ENCODE results near the gene TAS1R1.
"Not testable (repeated sequence)": the region's sequence is repeated elsewhere in the genome, so short reads cannot be mapped to it uniquely, and the experiment has no call there.

The TAS1R1 gene

DNA sequence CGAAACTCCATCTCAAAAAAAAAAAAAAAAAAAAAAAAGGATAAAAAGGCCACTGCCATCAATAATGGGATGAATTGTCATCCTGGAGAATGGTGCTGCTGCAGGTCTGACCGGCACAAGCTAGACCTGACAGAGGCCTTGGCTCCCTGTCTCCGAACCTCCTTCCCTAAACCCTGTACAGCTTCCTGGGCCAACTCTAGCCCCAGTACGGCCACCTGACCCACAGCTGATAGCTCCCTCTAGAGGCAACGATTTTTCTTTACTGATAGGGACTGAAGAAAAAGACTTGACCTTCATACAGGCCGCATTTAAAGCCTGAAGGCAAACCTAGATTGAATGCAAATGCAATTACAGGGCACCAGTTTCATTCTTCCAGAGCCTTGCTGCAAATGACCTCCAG is 31.5 kb upstream of the TAS1R1 start:
- no peak for DNase-seq

DNA sequence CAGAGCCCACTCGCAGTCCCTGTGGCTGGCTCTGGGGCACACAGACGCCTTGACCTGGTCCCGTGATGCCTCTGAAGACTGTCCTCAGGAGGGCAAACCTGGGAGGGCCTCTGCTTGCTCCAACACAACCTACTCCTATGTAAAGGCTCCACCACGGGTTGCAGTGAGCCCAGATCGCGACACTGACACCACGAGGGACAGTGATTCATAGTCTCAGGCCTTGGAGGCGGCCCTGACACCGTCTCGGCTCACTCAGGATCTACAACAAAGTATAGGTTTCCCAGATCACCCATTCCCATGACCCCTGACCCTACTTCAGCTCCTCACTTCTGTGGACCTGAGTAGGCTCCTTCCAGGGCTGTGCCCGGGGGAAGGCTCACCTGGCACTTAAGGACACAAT is 28.8 kb upstream of the TAS1R1 start:
- no peak for DNase-seq

DNA sequence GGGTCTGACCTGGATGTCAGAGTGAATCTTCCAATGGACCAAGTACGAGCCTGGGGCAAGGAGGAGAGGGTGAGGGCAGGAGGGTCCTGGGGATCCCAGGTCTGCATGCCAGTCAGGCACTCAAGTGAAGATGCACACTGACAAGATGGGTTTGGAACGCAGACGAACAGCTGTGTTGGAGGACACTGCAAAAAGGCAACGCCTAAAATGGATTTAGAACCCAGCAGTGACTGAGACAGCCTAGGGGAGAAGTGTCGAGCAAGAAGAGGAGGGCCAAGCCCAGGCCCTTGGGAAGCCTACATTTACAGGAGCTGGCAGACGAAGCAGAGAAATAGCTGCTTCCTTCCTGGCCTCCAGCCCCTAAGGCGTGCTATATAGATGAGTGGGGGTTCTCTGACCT is 26.6 kb upstream of the TAS1R1 start:
- DNase-seq: no peak

DNA sequence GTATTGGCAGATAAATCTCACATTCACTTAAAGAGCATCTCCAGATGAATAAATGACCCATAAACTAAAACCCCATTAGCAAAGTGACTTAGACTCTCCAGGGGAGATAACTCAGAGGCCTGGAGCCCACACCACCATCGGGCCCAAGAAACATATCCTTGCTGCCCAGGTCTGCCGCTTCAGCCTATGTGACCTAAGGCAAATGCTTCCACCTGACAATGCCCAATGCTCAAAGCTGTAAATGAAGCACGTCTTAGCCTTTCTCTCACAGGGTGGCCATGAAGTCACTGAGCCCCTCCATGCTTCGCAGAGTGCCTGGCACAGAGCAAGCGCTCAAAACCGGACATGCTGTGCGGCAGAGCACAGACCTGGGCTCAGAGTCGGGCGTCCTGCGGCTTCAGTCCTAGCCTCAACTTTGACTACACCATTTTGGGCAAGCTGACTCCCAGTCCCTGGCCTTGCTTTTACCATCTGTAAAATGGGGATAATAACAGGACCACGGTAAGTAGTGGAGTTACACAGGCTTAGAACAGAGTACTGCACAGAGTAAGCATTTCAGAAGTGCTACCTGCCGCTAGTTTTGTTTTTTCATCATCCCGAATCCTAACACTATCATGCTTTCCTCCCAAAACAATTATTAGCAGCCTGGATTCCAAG is 24.5 kb upstream of the TAS1R1 start:
- no peak for DNase-seq

DNA sequence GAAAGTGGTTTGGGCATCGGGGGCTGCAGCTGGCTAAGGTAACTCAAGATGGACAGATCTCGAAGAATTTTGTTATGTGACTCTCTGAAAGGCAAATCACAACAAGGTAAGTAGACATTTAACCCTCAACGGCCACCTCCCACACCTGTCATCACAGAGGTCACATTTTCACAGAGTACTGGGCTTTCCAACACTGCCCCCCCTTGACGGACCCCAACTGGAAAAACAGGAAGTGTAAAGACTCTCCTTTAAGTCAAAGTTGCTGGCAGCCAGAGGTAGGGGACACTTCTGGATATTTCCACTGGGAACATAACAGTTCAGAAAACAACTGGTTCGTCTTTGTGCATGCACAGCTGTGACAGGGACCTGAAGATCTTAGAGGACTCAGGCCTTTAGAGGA is 23.1 kb upstream of the TAS1R1 start:
- DNase-seq: no peak

DNA sequence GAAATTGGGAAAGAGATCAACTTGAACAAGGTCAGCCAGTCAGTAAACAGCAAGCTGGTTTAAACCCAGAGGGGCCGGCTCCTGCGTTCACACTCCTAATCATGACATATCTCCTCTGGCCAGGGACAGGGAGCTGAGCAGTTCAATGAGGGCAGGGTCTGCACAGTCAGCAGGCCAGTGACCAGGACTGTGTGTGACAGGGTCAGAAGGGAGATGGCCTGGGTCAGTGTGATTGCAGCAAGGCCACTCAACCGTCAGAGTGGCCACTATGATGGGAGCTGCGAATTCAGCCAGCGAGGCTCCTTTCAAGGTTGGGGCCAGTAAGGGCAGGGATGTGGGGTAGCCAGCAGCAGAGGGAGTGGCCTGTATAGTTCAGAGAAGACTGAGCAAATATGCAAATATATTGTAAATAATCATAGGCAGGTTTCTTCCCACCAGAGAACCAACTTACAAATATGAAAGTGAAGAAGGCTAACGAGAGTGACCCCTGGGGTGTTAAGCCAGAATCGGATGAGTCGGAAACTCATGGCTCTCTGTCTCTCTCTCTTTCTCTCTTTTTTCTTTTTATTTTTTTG is 20.8 kb upstream of the TAS1R1 start:
- DNase-seq: no peak

DNA sequence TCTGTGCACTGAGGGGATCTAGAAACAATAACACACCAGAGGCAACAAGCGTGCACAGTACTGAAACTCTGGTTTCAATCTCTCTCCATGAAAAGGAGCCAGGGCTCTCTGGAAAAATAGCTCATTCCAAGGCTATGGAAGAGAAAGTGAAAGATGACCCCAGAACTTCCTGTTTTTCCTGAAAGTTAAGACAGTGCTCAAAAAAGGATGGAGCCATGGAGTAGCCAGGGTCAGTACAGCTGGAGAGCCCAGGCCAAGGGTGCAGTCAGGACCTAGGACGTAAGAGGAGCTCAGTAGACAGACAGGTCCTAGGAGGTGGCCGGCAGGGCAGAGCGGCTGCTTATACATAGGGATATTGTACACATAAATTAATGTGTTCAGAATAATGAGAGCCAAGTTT is 19.9 kb upstream of the TAS1R1 start:
- no peak for DNase-seq

DNA sequence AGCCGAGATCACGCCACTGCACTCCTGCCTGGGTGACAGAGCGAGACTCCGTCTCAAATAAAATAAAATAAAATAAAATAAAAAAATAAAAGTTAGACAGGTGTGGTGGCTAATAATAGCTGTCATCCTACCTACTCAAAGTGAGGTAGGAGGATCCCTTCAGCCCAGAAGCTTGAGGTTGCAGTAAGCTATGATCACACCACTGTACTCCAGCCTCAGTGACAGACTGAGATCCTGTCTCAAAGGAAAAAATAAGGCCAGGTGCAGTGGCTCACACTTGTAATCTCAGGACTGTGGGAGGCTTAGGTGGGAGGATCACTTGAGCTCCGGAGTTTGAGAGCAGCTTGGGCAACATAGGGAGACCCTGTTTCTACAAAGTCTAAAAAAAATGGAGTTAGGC is 18.8 kb upstream of the TAS1R1 start:
- no peak for DNase-seq

DNA sequence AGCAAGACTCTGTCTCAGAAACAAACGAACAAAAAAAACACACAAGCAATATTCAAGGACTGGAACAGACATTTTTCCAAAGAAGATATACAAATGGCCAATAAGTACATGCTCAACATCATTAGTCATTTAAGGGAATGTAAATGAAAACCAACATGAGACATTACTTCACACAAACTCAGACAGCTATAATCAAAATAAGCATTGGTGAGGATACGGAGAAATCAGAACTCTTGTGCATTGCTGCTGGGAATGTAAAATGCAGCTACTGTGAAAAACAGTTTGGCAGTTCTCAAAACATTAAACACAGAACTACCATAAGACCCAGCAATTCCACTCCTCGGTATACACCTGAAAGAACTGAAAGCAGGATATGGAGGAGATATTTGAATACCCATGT is 16.2 kb upstream of the TAS1R1 start:
- no peak for DNase-seq

DNA sequence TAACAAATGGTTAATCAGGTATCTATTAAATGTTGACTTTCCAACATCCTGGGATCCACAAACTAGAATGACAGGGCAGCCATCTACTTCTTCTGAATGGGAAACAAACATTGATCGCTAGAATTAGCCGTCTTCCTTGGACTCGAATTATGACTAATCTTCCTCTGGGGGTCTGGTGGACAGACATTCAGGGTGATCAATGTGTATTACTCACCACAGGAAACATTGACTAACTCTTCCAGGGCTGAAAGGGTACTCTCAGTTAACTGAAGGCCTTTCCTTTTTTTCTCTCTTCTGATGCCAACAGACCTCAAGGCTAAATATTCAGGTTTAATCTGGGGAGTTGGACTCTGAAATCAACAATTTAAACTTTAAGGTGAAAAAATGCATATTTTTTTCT is 10.3 kb upstream of the TAS1R1 start:
- DNase-seq: no peak

DNA sequence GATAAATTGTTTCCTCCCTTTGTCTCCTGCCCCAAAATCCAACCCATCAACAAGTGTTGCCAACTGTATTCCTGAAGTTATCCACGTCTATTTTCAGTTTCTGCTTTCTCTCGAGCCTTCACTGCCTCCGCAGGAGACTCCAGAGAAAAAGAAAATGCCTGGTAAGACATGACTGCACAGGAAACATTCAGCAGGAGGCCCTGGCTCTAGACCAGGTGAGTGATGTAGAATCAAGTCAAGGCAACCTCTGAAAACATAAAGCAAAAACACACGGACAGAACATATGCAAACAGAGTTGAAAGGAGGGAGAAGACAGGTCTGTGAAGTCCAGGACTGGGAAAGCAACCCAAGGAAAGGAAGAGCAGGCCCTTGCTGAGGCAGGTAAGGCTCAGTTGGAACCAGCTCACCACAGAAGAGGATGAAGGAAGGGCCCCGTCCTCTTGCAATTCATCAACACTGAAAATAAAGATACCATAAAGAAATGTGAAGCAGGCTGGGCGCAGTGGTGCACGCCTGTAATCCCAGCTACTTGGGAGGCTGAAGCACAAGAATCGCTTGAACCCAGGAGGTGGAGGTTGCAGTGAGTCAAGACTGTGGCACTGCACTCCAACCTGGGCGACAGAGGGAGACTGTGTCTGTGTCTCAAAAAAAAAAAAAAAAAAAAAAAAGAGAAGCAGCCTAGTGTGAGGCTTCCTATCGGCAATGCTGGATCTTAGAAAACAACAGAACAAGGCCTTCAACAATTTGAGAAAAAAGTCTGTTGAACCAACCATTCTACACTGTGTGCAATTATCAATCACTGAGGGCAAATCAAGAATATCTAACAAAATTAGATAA is 9.6 kb upstream of the TAS1R1 start:
- DNase-seq: no peak

DNA sequence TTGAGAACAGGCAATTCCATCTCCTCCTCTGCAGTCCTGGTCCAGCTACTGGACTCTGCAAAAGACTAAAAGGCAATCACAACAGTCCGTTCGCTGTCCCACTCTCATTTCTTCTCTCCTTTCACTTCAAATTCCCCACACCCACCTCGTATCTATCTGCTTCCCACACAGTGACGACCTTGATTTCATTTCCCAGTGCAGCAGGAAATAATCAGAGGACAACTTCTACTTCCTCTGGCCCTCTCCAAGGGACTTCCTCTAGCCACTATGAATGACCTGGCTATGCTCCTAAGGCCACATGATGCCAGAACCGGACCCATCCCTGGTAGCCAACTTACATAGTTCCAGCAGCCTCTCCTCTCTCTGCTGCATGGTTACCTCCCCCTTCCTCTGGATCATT is 8.8 kb upstream of the TAS1R1 start:
- no peak for DNase-seq

DNA sequence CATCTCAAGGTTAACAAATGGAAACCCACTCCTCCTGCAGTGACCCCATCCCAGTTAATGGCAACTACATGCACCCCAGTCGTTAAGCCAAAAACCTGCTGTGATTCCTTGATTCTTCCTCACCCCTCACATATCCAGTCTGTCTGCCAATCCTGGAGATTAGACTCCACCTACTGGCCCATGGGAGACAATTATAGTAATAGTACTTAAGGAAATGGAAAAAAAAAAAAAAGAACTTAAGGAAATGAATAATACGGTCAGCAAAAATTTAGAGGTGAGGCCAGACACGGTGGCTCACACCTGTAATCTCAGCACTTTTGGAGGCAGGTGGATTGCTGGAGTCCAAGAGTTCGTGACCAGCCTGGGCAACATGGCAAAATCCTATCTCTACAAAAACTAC is 7.8 kb upstream of the TAS1R1 start:
- no peak for DNase-seq

DNA sequence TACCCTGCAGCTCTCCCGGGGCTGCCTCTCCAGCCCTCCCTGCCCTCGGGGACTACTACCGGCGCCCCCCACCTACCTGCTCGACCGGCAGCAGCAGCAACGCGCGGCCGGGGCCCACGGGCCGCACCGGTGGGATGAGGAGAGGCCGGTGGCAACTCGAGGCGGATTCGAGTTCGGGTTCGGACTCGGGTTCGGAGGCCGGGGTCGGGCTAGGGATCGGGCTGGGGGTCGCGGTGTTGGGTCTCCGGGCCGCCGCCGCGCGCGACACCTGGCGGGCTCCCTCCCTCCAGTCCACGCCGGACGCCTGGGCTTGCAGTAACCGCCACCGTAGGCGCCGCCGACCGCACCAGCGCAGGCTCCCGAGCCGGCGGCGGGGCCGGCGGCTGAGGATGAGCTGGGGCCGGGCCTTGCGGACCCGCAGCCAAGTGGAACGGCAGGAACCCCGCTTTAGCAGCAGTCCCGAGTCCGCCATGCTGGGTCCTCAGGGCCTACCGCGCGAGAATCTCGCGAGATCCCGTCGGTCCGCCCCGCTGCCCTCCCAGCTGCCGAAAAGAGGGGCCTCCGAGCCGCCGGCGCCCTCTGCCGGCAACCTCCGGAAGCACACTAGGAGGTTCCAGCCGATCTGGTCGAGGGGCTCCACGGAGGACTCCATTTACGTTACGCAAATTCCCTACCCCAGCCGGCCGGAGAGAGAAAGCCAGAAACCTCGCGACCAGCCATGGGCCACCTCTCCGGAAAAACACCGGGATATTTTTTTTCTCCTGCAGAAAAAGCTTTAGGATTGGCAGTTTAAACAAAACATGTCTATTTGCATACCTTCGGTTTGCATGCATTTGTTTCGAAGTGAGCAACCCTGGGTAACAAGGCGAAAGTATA is 838 bp upstream of the TAS1R1 start, which contains the start of gene NOL9:
Gene NOL9, minus strand, starts transcription at position 483 of the 876 bp plus-strand sequence. Its CDS starts 11 bp downstream, at position 472.
- peak; percentile 83 for DNase-seq

DNA sequence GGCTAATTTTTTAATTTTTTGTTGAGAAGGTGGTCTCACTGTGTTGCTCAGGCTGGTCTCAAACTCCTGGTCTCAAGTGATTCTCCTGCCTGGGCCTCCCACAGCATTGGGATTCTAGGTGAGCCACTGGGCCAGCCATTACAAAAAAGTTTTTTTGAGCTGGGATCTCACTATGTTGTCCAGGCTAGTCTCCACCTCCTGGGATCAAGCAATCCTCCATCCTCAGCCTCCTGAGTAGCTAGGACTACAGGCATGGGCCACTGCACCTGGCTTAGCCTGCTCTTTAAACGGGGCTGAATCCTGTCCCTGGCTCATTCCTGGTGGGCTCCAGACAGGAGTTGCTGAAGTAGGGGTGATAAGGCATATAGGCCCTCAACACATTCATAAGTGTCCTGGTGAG is 2.5 kb downstream of the TAS1R1 start:
- DNase-seq: no peak

DNA sequence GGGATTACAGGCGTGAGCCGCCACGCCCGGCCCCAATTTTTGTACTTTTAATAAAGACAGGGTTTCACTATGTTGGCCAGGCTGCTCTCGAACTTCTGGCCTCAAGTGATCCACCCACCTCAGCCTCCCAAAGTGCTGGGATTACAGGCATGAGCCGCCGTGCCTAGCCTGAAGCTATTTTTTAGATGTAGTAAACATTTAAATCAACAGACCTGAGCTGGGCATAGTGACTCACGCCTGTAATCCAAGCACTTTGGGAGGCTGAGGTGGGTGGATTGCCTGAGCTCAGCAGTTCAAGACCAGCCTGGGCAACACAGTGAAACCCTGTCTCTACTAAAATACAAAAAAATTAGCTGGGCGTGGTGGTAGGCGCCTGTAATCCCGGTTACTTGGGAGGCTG is 4.1 kb downstream of the TAS1R1 start:
- DNase-seq: not testable (repeated sequence)

DNA sequence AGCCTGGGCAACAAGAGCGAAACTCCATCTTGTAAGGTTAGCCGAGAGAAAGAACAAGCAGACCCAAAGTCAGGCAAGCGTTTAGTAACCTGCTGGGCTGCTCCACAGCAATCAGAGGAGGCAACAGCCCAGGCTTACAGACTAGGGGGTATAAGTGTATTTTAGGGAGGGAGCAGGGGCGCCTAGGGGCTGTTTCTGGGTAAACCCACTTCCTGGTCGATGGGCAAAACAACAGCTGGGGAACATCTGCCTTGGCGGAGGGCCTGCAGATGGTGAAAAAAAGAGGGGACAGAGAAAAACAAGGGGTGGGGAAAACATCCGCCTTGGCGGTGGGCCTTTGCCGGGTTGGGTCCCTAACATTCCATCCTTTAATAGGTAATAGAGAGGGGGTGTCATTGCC is 5.2 kb downstream of the TAS1R1 start:
- no peak for DNase-seq

DNA sequence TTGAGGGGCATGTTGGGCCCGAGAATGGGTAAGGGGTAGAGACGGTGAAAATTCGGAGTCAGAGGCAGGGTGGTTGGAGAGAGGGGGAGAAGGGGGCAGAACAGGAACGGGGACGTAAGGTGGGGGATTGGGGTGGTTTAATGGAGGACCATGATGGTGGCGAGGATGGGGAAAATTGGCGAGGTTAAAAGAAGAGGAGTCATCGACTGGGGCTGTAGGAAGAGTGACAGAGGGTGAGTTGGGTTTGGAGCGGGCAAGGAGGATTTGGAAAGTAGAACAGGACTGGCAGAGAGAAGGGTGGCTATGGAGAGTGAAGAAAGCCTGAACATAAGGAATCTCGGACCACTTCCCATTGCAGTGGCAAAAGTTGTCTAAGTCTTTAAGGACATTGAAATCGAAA is 13.9 kb downstream of the TAS1R1 start:
- no peak for DNase-seq

DNA sequence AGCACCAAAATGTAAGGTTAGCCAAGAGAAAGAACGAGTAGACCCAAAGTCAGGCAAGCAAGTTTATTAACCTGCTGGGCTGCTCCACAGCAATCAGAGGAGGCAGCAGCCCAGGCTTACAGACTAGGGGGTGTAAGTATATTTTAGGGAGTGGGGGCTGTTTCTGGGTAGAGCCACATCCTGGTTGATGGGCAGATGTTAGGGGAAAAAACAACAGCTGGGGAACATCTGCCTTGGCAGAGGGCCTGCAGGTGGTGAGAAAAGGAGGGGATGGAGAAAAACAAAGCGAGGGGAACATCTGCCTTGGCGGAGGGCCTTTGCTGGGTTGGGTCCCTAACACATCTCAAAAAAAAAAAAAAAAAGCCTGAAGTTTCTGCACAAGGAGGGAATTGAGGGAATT is 15.0 kb downstream of the TAS1R1 start:
- DNase-seq: no peak

DNA sequence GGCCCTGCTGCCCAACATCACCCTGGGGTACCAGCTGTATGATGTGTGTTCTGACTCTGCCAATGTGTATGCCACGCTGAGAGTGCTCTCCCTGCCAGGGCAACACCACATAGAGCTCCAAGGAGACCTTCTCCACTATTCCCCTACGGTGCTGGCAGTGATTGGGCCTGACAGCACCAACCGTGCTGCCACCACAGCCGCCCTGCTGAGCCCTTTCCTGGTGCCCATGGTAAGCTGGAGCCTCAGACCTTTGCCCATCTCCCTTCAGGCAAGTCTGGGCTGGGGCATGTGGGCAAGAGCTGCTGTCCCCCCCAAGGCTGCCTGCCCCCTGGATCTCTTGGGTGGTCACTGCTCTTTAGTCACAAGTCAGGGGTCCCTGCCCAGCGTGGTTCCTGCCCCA is 15.9 kb downstream of the TAS1R1 start:
- no peak for DNase-seq

DNA sequence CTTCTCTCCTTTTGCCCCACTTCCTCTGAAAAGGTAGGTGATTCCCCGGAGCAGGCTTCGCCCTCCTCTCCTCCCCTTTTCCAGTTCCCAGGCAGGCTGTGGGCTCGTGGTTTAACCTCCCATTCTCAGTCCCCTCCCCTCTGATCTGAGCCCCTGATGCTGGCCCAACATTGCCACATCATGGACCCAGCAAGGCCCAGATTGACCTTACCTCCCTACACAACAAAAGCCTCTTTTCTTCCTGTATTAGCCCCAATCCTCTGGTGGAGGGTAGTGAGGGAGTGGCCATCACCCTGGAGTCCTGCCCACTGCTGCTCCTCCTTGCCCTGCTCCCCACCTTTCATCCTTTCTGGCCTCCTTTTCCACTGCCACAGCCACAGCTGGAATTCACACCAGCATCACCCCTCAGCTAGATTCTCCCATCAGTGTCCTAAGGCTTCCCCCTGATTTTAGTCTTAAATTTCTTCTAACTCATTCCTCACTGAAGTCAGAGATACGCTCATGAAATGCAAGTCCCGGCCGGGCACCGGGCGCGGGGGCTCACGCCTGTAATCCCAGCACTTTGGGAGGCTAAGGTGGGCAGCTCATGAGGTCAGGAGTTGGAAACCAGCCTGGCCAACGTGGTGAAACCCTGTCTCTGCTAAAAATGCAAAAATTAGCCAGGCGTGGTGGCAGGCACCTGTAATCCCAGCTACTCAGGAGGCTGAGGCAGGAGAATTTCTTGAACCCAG is 17.7 kb downstream of the TAS1R1 start:
- DNase-seq: no peak

DNA sequence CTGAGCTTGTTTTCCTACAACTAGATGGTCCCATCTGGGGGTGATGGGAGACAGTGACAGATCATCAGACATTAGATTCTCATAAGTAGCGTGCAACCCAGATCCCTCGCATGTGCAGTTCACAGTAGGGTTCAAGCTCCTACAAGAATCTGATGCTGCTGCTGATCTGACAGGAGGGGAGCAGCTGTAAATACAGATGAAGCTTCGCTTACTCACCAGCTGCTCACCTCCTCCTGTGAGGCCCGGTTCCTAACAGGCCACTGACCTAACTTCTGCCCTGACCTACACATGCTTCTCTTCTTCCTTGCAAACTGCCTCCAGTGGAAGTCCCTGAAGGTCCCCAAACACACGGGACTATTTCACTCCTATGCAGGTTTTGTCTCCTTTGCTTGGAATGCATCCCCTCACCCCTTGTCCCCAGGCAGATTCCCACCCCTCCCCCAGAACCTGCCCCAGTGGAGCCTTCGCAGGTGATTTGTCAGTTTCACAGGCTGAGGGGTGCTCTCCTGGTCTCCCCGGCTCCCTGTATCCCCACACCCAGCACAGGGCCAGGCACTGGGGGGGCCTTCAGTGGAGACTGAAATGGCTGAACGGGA is 19.0 kb downstream of the TAS1R1 start:
- no peak for DNase-seq

Data from GOT3 (cell line).